HepG2 (cell line): ENCODE measurements around the gene WDR37. TPM values are rescaled to one million over a fixed set of nuclear protein-coding genes. Genes with fewer than 3 reads are reported as not detected.

Experiments used
- ATAC-seq: fragments of 200-7000 bp; cut with Tn5 transposase; 3 replicates; pipeline ENCODE4 v1.9.1; 2020; ENCODE audit warnings: mild to moderate bottlenecking, moderate library complexity
- BruUV-seq: library from RNA; stranded (reverse); fragments of 400-500 nt; replicated peaks from 2 replicates; lab custom pipeline; 2021; lab: Mats Ljungman, UMichigan
- CTCF ChIA-PET: fragments of 300-600 bp; formaldehyde crosslinking; extraction: SDS; loops from one replicate; lab custom pipeline; 2021; ENCODE audit warnings: low total read pairs, inconsistent platforms, low intra/inter-chr PET ratio; lab: Yijun Ruan, JAX
- POLR2A ChIA-PET: fragments of 350-600 bp; sonication (Branson Sonifier 250); formaldehyde crosslinking; loops from one replicate; lab custom pipeline; 2020; ENCODE audit warnings: antibody characterized with exemption, inconsistent platforms; lab: Yijun Ruan, JAX
- DNase-seq: peaks from one replicate; pipeline ENCODE4 v3.0.0-alpha.2; 2015; ENCODE audit warnings: low spot score
- FAIRE-seq: peaks from 3 replicates; lab custom pipeline; 2011; peaks lifted over from hg19 to GRCh38; lab: Jason Lieb, UNC
- H2AFZ ChIP-seq: one replicate; pipeline ENCODE4 v1.6.1; 2011; ENCODE audit warnings: low read length, inconsistent platforms
- H3K27ac ChIP-seq: fragments of 300-600 bp; 3 replicates; pipeline ENCODE4 v1.8.0; 2011; ENCODE audit warnings: mixed run types, mild to moderate bottlenecking, mixed read lengths, low read length, inconsistent platforms; ENCODE audit not compliant: insufficient read depth; ENCODE audit errors: extremely low read length
- H3K27me3 ChIP-seq, 2 experiments: fragments of 200-600 bp in 1 of 2; 2 replicates in 1 of 2; 3 replicates in 1 of 2; pipeline versions ENCODE4 v1.6.0 to v1.8.0; 2011; ENCODE audit warnings: low read length in 2 of 2, mild to moderate bottlenecking in 2 of 2, moderate library complexity in 2 of 2, inconsistent platforms in 1 of 2; ENCODE audit not compliant: insufficient read depth in 2 of 2, control insufficient read depth in 1 of 2
- H3K36me3 ChIP-seq, 2 experiments: fragments of 200-600 bp in 1 of 2; replicated peaks in 1 of 2; 2 replicates in 1 of 2; 3 replicates in 1 of 2; pipeline versions ENCODE4 v1.5.1 to v1.8.0; 2011; ENCODE audit warnings: low read length in 2 of 2, inconsistent platforms in 1 of 2; ENCODE audit not compliant: insufficient read depth in 2 of 2, control insufficient read depth in 1 of 2
- H3K4me1 ChIP-seq: 2 replicates; pipeline ENCODE4 v1.5.1; 2012; ENCODE audit warnings: low read length, inconsistent platforms; ENCODE audit not compliant: insufficient read depth
- H3K4me2 ChIP-seq: 2 replicates; pipeline ENCODE4 v1.6.0; 2011; ENCODE audit warnings: low read depth, low read length, inconsistent platforms
- H3K4me3 ChIP-seq, 3 experiments: fragments of 200-600 bp in 1 of 3; sonication (generic), shearing (Covaris generic) in 1 of 3; replicated peaks in 1 of 3; 2 replicates each; pipeline ENCODE4 v1.5.1; 2011 to 2016; ENCODE audit warnings: low read length in 3 of 3, inconsistent platforms in 2 of 3, low read depth in 2 of 3, mild to moderate bottlenecking in 2 of 3, control low read depth in 1 of 3, mixed read lengths in 1 of 3; ENCODE audit not compliant: insufficient read depth in 1 of 3
- H3K79me2 ChIP-seq: one replicate; pipeline ENCODE4 v1.6.1; 2011; ENCODE audit warnings: low read length, inconsistent platforms; ENCODE audit not compliant: insufficient read depth
- H3K9ac ChIP-seq: 2 replicates; pipeline ENCODE4 v1.6.0; 2011; ENCODE audit warnings: mild to moderate bottlenecking, low read depth, low read length, inconsistent platforms; ENCODE audit not compliant: insufficient read depth
- H3K9me3 ChIP-seq: 2 replicates; pipeline ENCODE4 v1.5.1; 2012; ENCODE audit warnings: mild to moderate bottlenecking, low read length
- H4K20me1 ChIP-seq: 2 replicates; pipeline ENCODE4 v1.6.0; 2011; ENCODE audit warnings: inconsistent platforms, mild to moderate bottlenecking, low read length, moderate library complexity; ENCODE audit not compliant: insufficient read depth
- ARHGAP35 ChIP-seq: sonication (generic); formaldehyde crosslinking; IDR thresholded peaks from 2 replicates; pipeline ENCODE4 v1.9.0; 2022; ENCODE audit warnings: mild to moderate bottlenecking, inconsistent platforms, moderate library complexity, missing genetic modification reagents, borderline replicate concordance
- ZNF609 ChIP-seq: sonication (generic); formaldehyde crosslinking; IDR thresholded peaks from 2 replicates; pipeline ENCODE4 v1.4.0; 2020; ENCODE audit warnings: mild to moderate bottlenecking, missing genetic modification reagents, borderline replicate concordance
- WGBS: methylation state at CpG from one replicate; pipeline ENCODE4 v1.1.6; 2017; ENCODE audit warnings: low lambda C conversion rate; 5-methylcytosine and 5-hydroxymethylcytosine counted together
- in situ Hi-C: cut with HindIII; loops from 2 replicates; pipeline ENCODE4 v1.10.0; 2017; ENCODE audit warnings: low pct_unique_long_range_greater_than_20kb; ENCODE audit not compliant: extremely low pct_ligation_motif_present
- intact Hi-C: fragments of 100-400 bp; cut with micrococcal nuclease; formaldehyde crosslinking; loops from one replicate; pipeline ENCODE4 v1.10.0; 2022; ENCODE audit not compliant: unreplicated experiment
- polyA plus RNA-seq, 8 experiments: library from polyadenylated mRNA; depleted of rRNA in 3 of 8; stranded (reverse) in 7 of 8; unstranded in 1 of 8; fragments of >200 nt; fragmentation: Illumina TruSeq in 4 of 8; extraction: Trizol in 4 of 8; gene quantifications; 2 replicates each; pipeline versions ENCODE4 v1.2.1 to v1.2.3, GENCODE V29; 2011 to 2016; ENCODE audit warnings: low read depth in 4 of 8, missing spikeins in 1 of 8, mixed read lengths in 1 of 8; ENCODE audit not compliant: insufficient read depth in 1 of 8
- total RNA-seq, 5 experiments: library from RNA; depleted of rRNA; stranded (reverse); fragments of >200 nt; fragmentation: Illumina TruSeq; extraction: Trizol; gene quantifications; 2 replicates each; pipeline ENCODE4 v1.2.3, GENCODE V29; 2016; ENCODE audit warnings: low read depth in 1 of 5

Gene WDR37
- total and polyA plus RNA-seq, 2 of the 13 experiments (the other 11 are each of a cell fraction or from before 2014, with no cell fraction given) = 5.9 to 7.5 TPM

GRCh38 chr10:1043532-1043995 is 12.6 kb upstream of the WDR37 start:
- 91% methylated on average over 12 of the region's 12 CpGs for WGBS

More at GRCh38 chr10:1043532-1043995, 12.6 kb upstream of the WDR37 start:
- Histone ChIP-seq H3K36me3 (peaks cover 7 to 30% of the 10 kb centered on the region in 2 experiments), H3K79me2 (peaks cover 46% of the 10 kb centered on the region), H2AFZ (no peak overlapping the region), H3K4me2 (no peak overlapping the region), H3K4me3 (no peak overlapping the region), H3K9me3 (no peaks in the 10 kb centered on the region), H4K20me1 (peaks cover 58% of the 10 kb centered on the region), H3K4me1 (peaks cover 33% of the 10 kb centered on the region), H3K9ac (no peak overlapping the region), H3K27me3 (no peaks in the 10 kb centered on the region; a peak in 1 of 5 replicates), H3K27ac (no peak overlapping the region)
- no peak for TF ChIP-seq ARHGAP35 (CRISPR knock-in tag)
- TF ChIP-seq ZNF609 (CRISPR knock-in tag) = no peak
- FAIRE-seq (no peak), ATAC-seq (no peak; the same call in 2 of the 3 replicates), DNase-seq (no peak)
- intact Hi-C loops = no loop called here
- CTCF ChIA-PET = no interaction called here
- POLR2A ChIA-PET = no interaction called here
- no TSS peak for BruUV-seq
- in situ Hi-C loops = no loop called here
